ENCODE results near the gene PPP1R12B. TPM values are rescaled to one million over a fixed set of nuclear protein-coding genes. Genes with fewer than 3 reads are reported as not detected.

PPP1R12B gene
- total and polyA plus RNA-seq, 2 experiments from 2014 or later: 13.2 to 13.8 TPM

DNA sequence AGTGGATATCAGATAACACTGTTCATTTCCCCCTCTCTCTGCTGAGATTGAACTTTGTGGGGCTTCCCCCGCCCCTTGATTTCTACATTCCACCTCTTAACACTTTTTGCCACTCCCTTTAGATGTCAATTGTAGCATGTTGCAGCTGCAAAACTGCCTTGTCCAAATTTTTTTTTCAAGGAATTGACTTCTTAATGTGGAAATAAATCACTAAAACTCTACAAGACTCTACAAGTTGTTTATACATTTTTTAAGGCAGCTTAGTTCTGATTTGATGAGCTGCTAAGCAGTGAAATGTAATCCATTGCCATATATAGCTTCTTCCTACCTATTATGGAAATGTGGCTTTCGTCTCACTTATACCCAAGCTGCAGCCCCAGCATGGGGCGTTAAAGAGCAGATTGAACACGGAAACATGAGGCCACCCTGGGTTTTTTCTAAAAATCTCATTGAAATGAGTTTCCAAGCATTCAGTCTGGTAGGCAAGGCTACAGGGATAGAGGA is 229.6 kb downstream of the PPP1R12B start:
- Histone ChIP-seq H3K79me2 (replicated peaks; ENCODE audit: insufficient read depth) (no peaks in the 10 kb centered on the region), H2AFZ (no peak overlapping the region), H3K4me1 (ENCODE audit: insufficient read depth) (peaks cover 36% of the 10 kb centered on the region), H3K36me3 (ENCODE audit: insufficient read depth) (no peaks in the 10 kb centered on the region), H4K20me1 (replicated peaks; ENCODE audit: insufficient read depth) (no peaks in the 10 kb centered on the region), H3K4me3 (no peak overlapping the region), H3K4me2 (peak overlapping the region; percentile 53), H3K27me3 (ENCODE audit: insufficient read depth) (no peaks in the 10 kb centered on the region), H3K9me2 (ENCODE audit: insufficient read depth) (no peaks in the 10 kb centered on the region), H3F3A (replicated peaks; ENCODE audit: low read depth) (no peaks in the 10 kb centered on the region), H3K27ac (ENCODE audit: low read depth) (peak overlapping the region; percentile 71; the same call in 1 of the 2 replicates)
- TF ChIP-seq, protein P1, sequence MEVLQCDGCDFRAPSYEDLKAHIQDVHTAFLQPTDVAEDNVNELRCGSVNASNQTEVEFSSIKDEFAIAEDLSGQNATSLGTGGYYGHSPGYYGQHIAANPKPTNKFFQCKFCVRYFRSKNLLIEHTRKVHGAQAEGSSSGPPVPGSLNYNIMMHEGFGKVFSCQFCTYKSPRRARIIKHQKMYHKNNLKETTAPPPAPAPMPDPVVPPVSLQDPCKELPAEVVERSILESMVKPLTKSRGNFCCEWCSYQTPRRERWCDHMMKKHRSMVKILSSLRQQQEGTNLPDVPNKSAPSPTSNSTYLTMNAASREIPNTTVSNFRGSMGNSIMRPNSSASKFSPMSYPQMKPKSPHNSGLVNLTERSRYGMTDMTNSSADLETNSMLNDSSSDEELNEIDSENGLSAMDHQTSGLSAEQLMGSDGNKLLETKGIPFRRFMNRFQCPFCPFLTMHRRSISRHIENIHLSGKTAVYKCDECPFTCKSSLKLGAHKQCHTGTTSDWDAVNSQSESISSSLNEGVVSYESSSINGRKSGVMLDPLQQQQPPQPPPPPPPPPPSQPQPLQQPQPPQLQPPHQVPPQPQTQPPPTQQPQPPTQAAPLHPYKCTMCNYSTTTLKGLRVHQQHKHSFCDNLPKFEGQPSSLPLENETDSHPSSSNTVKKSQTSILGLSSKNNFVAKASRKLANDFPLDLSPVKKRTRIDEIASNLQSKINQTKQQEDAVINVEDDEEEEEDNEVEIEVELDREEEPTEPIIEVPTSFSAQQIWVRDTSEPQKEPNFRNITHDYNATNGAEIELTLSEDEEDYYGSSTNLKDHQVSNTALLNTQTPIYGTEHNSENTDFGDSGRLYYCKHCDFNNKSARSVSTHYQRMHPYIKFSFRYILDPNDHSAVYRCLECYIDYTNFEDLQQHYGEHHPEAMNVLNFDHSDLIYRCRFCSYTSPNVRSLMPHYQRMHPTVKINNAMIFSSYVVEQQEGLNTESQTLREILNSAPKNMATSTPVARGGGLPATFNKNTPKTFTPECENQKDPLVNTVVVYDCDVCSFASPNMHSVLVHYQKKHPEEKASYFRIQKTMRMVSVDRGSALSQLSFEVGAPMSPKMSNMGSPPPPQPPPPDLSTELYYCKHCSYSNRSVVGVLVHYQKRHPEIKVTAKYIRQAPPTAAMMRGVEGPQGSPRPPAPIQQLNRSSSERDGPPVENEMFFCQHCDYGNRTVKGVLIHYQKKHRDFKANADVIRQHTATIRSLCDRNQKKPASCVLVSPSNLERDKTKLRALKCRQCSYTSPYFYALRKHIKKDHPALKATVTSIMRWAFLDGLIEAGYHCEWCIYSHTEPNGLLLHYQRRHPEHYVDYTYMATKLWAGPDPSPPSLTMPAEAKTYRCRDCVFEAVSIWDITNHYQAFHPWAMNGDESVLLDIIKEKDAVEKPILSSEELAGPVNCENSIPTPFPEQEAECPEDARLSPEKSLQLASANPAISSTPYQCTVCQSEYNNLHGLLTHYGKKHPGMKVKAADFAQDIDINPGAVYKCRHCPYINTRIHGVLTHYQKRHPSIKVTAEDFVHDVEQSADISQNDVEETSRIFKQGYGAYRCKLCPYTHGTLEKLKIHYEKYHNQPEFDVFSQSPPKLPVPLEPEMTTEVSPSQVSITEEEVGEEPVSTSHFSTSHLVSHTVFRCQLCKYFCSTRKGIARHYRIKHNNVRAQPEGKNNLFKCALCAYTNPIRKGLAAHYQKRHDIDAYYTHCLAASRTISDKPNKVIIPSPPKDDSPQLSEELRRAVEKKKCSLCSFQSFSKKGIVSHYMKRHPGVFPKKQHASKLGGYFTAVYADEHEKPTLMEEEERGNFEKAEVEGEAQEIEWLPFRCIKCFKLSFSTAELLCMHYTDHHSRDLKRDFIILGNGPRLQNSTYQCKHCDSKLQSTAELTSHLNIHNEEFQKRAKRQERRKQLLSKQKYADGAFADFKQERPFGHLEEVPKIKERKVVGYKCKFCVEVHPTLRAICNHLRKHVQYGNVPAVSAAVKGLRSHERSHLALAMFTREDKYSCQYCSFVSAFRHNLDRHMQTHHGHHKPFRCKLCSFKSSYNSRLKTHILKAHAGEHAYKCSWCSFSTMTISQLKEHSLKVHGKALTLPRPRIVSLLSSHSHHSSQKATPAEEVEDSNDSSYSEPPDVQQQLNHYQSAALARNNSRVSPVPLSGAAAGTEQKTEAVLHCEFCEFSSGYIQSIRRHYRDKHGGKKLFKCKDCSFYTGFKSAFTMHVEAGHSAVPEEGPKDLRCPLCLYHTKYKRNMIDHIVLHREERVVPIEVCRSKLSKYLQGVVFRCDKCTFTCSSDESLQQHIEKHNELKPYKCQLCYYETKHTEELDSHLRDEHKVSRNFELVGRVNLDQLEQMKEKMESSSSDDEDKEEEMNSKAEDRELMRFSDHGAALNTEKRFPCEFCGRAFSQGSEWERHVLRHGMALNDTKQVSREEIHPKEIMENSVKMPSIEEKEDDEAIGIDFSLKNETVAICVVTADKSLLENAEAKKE (CRISPR knock-in tag; IDR thresholded peaks at IDR 0.05): no peak
- TF ChIP-seq STAT1 (IDR thresholded peaks at IDR 0.05; ENCODE audit: unreplicated experiment): no peak
- TF ChIP-seq POLR2AphosphoS5 (IDR thresholded peaks at IDR 0.05; ENCODE audit: low read depth): no peak
- TF ChIP-seq ZNF114 (CRISPR knock-in tag; IDR thresholded peaks at IDR 0.05): no peak
- TF ChIP-seq, protein P2, sequence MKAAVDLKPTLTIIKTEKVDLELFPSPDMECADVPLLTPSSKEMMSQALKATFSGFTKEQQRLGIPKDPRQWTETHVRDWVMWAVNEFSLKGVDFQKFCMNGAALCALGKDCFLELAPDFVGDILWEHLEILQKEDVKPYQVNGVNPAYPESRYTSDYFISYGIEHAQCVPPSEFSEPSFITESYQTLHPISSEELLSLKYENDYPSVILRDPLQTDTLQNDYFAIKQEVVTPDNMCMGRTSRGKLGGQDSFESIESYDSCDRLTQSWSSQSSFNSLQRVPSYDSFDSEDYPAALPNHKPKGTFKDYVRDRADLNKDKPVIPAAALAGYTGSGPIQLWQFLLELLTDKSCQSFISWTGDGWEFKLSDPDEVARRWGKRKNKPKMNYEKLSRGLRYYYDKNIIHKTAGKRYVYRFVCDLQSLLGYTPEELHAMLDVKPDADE (IDR thresholded peaks at IDR 0.05): no peak
- TF ChIP-seq, protein P3, sequence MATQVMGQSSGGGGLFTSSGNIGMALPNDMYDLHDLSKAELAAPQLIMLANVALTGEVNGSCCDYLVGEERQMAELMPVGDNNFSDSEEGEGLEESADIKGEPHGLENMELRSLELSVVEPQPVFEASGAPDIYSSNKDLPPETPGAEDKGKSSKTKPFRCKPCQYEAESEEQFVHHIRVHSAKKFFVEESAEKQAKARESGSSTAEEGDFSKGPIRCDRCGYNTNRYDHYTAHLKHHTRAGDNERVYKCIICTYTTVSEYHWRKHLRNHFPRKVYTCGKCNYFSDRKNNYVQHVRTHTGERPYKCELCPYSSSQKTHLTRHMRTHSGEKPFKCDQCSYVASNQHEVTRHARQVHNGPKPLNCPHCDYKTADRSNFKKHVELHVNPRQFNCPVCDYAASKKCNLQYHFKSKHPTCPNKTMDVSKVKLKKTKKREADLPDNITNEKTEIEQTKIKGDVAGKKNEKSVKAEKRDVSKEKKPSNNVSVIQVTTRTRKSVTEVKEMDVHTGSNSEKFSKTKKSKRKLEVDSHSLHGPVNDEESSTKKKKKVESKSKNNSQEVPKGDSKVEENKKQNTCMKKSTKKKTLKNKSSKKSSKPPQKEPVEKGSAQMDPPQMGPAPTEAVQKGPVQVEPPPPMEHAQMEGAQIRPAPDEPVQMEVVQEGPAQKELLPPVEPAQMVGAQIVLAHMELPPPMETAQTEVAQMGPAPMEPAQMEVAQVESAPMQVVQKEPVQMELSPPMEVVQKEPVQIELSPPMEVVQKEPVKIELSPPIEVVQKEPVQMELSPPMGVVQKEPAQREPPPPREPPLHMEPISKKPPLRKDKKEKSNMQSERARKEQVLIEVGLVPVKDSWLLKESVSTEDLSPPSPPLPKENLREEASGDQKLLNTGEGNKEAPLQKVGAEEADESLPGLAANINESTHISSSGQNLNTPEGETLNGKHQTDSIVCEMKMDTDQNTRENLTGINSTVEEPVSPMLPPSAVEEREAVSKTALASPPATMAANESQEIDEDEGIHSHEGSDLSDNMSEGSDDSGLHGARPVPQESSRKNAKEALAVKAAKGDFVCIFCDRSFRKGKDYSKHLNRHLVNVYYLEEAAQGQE (IDR thresholded peaks at IDR 0.05; ENCODE audit: unreplicated experiment): no peak
- no peak for TF ChIP-seq JUNB (IDR thresholded peaks at IDR 0.05; ENCODE audit: unreplicated experiment)
- TF ChIP-seq, protein P4, sequence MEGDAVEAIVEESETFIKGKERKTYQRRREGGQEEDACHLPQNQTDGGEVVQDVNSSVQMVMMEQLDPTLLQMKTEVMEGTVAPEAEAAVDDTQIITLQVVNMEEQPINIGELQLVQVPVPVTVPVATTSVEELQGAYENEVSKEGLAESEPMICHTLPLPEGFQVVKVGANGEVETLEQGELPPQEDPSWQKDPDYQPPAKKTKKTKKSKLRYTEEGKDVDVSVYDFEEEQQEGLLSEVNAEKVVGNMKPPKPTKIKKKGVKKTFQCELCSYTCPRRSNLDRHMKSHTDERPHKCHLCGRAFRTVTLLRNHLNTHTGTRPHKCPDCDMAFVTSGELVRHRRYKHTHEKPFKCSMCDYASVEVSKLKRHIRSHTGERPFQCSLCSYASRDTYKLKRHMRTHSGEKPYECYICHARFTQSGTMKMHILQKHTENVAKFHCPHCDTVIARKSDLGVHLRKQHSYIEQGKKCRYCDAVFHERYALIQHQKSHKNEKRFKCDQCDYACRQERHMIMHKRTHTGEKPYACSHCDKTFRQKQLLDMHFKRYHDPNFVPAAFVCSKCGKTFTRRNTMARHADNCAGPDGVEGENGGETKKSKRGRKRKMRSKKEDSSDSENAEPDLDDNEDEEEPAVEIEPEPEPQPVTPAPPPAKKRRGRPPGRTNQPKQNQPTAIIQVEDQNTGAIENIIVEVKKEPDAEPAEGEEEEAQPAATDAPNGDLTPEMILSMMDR (conservative IDR thresholded peaks at IDR 0.05; ENCODE audit: low read depth in 2 of 2): no peak
- TF ChIP-seq ZNF331 (CRISPR knock-in tag; IDR thresholded peaks at IDR 0.05; ENCODE audit: low read depth): no peak
- TF ChIP-seq NANOG (IDR thresholded peaks at IDR 0.05; ENCODE audit: borderline replicate concordance): no peak
- TF ChIP-seq CREB1 (CRISPR knock-in tag; IDR thresholded peaks at IDR 0.05; ENCODE audit: low read depth): no peak
- no peak for TF ChIP-seq EZH2 (IDR thresholded peaks at IDR 0.05; ENCODE audit: low read depth, unreplicated experiment)
- no peak for TF ChIP-seq EZH2phosphoT487 (IDR thresholded peaks at IDR 0.05; ENCODE audit: unreplicated experiment)
- no peaks in the 10 kb centered on the region for H3K27me3 Mint-ChIP-seq (ENCODE audit: insufficient read depth, low read depth, poor library complexity)
- ATAC-seq (peak; percentile 51), DNase-seq (ENCODE audit: low spot score) (peak; percentile 41)
- H3K9me3 Mint-ChIP-seq: no peaks in the 10 kb centered on the region
- H3K4me3 Mint-ChIP-seq: peak overlapping the region; percentile 23; the same call in 2 of the 3 replicates
- H3K36me3 Mint-ChIP-seq (ENCODE audit: low read depth): peaks cover 3% of the 10 kb centered on the region; the same call in 1 of the 3 replicates
- H3K27ac Mint-ChIP-seq: peak overlapping the region; percentile 85
- peaks cover 38% of the 10 kb centered on the region for H3K4me1 Mint-ChIP-seq
